Omental fat pad (tissue), 4 donors: Measurements from ENCODE around the gene ALKBH3. TPM values are rescaled to one million over a fixed set of nuclear protein-coding genes. Genes with fewer than 3 reads are reported as not detected.
A peak's percentile ranks its signal among the peaks of the same experiment; 100 is the strongest.

ENCODE experiments used
- ATAC-seq: fragments of 150-250 bp; one replicate; pipeline ENCODE4 v1.9.1; 2016; ENCODE audit warnings: mild to moderate bottlenecking, moderate library complexity; ENCODE audit not compliant: low FRiP score
- DNase-seq: peaks from one replicate; pipeline ENCODE4 v3.0.0-alpha.2; 2019; ENCODE audit warnings: low spot score
- CTCF ChIP-seq, 3 donors: fragments of 450-650 bp; IDR thresholded peaks; one replicate each; pipeline ENCODE4 v1.5.1; 2016 to 2017; ENCODE audit warnings: antibody characterized with exemption in 3 of 3, mild to moderate bottlenecking in 3 of 3, moderate library complexity in 2 of 3
- total RNA-seq, 4 donors: library from RNA; depleted of rRNA; stranded (reverse); fragments of >200 nt; gene quantifications; one replicate each; pipeline ENCODE4 v1.1.0, GENCODE V29; 2016

Gene ALKBH3
- total RNA-seq, 4 donors from 2014 or later, result 26.3 to 39.9 (median 29.6) TPM

GRCh38 chr11:43920598-43921419, 40.2 kb downstream of the ALKBH3 start:
- ATAC-seq (peak; percentile 95), DNase-seq (no peak)
- TF ChIP-seq CTCF (IDR thresholded peaks at IDR 0.05), result no peak

- DNase-seq (no peak), ATAC-seq (no peak)
- TF ChIP-seq CTCF (IDR thresholded peaks at IDR 0.05), result no peak
These were observed 41.1 kb downstream of the ALKBH3 start for GRCh38 chr11:43921561-43922294.

- no peak for ATAC-seq
- DNase-seq, result no peak
- no peak for TF ChIP-seq CTCF (IDR thresholded peaks at IDR 0.05)
These were observed 41.6 kb downstream of the ALKBH3 start for GRCh38 chr11:43922295-43922648.

- no peak for TF ChIP-seq CTCF (IDR thresholded peaks at IDR 0.05)
- DNase-seq (no peak), ATAC-seq (no peak)
These were observed 42.2 kb downstream of the ALKBH3 start for GRCh38 chr11:43922744-43923405.

GRCh38 chr11:43923406-43924111, 42.9 kb downstream of the ALKBH3 start:
- peak; percentile 21 for ATAC-seq

More at GRCh38 chr11:43923406-43924111, 42.9 kb downstream of the ALKBH3 start:
- DNase-seq, result no peak
- TF ChIP-seq CTCF (IDR thresholded peaks at IDR 0.05), result no peak
